ENCODE measurements around the gene ALDOC.
"Not testable (repeated sequence)": the region's sequence is repeated elsewhere in the genome, so short reads cannot be mapped to it uniquely, and the experiment has no call there.

The ALDOC gene

GRCh38 chr17:28580959-28581358 lies 4.3 kb upstream of the ALDOC start:
- DNase-seq: no peak

GRCh38 chr17:28579526-28579925 lies 2.8 kb upstream of the ALDOC start:
- no peak for DNase-seq

GRCh38 chr17:28578246-28579195 lies 1.8 kb upstream of the ALDOC start:
- no peak for DNase-seq

- no peak for DNase-seq
These were observed 750 bp upstream of the ALDOC start for GRCh38 chr17:28577466-28577824.

- DNase-seq: not testable (repeated sequence)
These were observed 679 bp downstream of the ALDOC start for GRCh38 chr17:28576016-28576415.

GRCh38 chr17:28575126-28575795 lies 1.4 kb downstream of the ALDOC start:
- DNase-seq: no peak

- DNase-seq: no peak
These were observed 2.2 kb downstream of the ALDOC start for GRCh38 chr17:28574526-28574925.

GRCh38 chr17:28573966-28574480 lies 2.7 kb downstream of the ALDOC start:
- DNase-seq: no peak

- no peak for DNase-seq
These were observed 3.2 kb downstream of the ALDOC start for GRCh38 chr17:28573521-28573920.

- DNase-seq: no peak
These were observed 3.7 kb downstream of the ALDOC start for GRCh38 chr17:28573040-28573380.

GRCh38 chr17:28572259-28573039 lies 4.2 kb downstream of the ALDOC start:
- DNase-seq: no peak

GRCh38 chr17:28571361-28572122 lies 5.2 kb downstream of the ALDOC start, which contains the start of gene PIGS:
PIGS (minus strand) TSS chr17:28571524; CDS start chr17:28571496, 28 bp downstream.
- peak; percentile 78 to 90 for DNase-seq

GRCh38 chr17:28570716-28571360 lies 5.9 kb downstream of the ALDOC start:
- peak; percentile 22 to 24 for DNase-seq

- DNase-seq: no peak
These were observed 7.2 kb downstream of the ALDOC start for GRCh38 chr17:28569446-28569845.

GRCh38 chr17:28567604-28568003 lies 9.1 kb downstream of the ALDOC start:
- no peak for DNase-seq

GRCh38 chr17:28563475-28563874 lies 13.2 kb downstream of the ALDOC start:
- no peak for DNase-seq

- DNase-seq: no peak
These were observed 21.7 kb downstream of the ALDOC start for GRCh38 chr17:28555022-28555421.

- DNase-seq: no peak
These were observed 22.1 kb downstream of the ALDOC start for GRCh38 chr17:28554565-28554964.

- no peak for DNase-seq
These were observed 23.6 kb downstream of the ALDOC start for GRCh38 chr17:28553000-28553505.

GRCh38 chr17:28552176-28552999 lies 24.3 kb downstream of the ALDOC start, which contains the start of gene UNC119:
UNC119 (minus strand) TSS chr17:28552624; CDS start chr17:28552557, 67 bp downstream.
- DNase-seq: peak; percentile 34 to 75
